GM12892 (cell line): ENCODE results near the gene ARFGAP3.

Experiments used
- POLR2A ChIP-seq: IDR thresholded peaks from 2 replicates; pipeline ENCODE4 v1.6.1; 2011; ENCODE audit warnings: low read depth, low read length, control low read depth
- POLR2AphosphoS5 ChIP-seq: IDR thresholded peaks from 2 replicates; pipeline ENCODE4 v1.6.1; 2011; ENCODE audit warnings: low read depth, low read length, control low read depth

GRCh38 chr22:42844756-42845155 is 12.3 kb downstream of the ARFGAP3 start:
- TF ChIP-seq POLR2A (no peak), POLR2AphosphoS5 (no peak)
